Stimulated activated CD4-positive, alpha-beta T cell treated with anti-CD3 and anti-CD28 coated beads, Interleukin-4, amount 100 ng/mL, for 24 hours (primary cell): ENCODE data around the gene AGBL3.

Experiments
- DNase-seq: peaks from one replicate; pipeline ENCODE4 v3.0.0-alpha.2; 2020

The AGBL3 gene

GRCh38 chr7:134986363-134987251 is at the start of gene AGBL3:
Gene AGBL3 (plus strand): TSS chr7:134986508. CDS start chr7:134987934, 1,426 bp downstream.
- peak; percentile 91 for DNase-seq

- no peak for DNase-seq
Observed at GRCh38 chr7:134936893-134937510, 49.3 kb upstream of the AGBL3 start.

DNA sequence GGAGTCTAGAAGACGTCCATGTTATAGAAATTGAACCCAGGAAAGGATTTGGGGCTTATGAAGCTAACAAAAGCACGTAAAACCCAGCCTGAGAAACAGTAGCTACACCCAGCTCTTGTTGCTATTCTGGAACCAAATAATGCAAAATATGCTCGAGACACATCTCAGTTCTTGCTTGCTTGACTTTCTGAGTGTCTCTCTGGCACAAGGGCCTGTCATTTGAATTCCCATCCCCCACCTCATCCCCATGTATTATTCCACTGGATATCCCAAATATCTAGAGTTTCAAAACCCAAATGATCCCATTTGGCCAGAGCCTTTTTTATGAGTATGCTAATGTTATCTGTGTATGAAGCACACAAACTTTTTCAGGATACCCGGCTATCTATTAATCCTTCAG is 48.2 kb upstream of the AGBL3 start:
- no peak for DNase-seq

DNA sequence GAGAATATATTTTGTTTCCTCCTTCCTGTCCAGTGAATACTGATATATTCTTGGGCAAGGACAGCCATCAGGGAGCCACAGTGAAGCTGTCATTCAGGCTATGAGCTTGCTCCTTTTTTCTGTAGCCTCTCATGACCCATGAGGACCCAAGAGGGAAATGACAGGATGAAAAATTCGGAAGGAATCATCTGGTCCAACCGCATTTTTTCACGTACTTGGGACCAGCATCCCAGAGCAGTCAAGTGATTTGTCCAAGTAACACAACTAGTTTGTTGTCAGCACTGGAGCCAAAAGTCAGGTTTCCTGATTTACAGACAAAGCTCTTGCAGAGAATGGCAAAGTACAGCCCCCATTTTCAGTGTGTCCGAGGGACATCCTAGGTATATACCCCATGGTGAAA is 47.2 kb upstream of the AGBL3 start:
- DNase-seq: no peak

DNA sequence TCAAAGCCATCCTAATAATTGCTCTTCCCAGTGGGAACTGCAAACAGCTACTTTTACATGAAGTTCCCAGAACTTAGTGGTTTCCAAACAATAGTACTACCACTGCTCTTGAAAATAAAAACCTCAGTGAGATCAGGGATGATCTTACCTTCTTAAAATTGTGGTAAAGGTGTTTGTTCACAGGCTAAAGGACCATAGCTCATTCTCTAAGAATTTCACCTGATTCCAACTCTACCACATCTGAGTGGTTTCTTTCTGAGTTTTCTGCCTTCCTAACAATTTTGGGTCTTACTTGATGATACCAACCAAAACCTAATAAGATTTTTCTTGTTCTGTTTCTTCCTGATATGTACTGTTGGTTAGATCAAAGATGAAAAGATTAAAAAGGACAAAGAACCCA is 45.6 kb upstream of the AGBL3 start:
- DNase-seq: no peak

GRCh38 chr7:134941185-134941900 is 45.0 kb upstream of the AGBL3 start:
- no peak for DNase-seq

GRCh38 chr7:134941952-134942351 is 44.4 kb upstream of the AGBL3 start:
- no peak for DNase-seq

- no peak for DNase-seq
Observed at GRCh38 chr7:134942690-134943466, 43.4 kb upstream of the AGBL3 start.

DNA sequence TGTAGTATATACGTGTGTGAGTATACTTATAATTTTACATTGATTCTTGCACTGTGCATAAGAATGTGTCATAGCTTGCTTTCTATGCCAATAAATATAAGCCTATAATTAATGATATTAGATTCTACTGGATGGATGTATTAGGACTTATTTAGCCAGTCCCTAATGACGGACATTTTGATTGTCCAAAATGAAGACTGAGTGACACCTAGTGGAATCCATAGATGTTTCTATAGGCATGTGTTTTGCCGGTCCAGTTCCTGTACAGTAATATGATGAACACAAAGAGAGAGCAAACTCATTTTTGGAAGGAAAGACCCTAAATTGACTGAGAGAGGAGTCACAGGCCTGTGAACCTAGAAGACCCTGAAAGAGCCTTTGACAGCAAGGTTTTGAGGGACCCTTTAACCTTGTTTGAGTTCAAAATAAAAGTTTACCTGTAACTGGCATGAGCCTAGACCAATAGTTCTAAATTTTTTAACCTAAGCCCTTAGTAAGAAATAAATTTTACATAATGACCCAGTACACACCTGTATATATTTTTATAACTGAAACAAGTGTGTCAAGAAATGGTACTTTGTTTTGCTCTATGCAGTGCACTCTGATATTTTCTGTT is 42.4 kb upstream of the AGBL3 start:
- no peak for DNase-seq

DNA sequence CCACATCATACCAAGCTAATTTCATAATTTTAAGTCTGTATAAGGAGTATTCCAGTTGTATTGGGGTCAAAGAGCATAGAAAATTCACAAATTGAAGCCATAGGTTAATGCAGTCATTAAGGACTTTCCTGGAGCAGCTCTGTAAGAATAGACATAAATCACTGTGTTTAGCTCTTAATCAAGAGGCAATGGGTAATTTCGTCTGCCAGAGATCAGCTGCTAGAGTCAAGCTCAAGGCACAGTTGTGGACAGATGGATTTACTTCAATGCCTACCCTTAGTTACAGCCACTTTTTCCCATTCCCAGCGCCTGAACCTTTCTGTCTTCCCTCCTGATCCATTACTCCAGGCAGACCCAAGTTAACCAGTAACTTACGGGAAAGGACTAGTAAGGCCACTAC is 40.6 kb upstream of the AGBL3 start:
- no peak for DNase-seq

GRCh38 chr7:134946260-134946659 is 40.0 kb upstream of the AGBL3 start:
- DNase-seq: peak; percentile 9

DNA sequence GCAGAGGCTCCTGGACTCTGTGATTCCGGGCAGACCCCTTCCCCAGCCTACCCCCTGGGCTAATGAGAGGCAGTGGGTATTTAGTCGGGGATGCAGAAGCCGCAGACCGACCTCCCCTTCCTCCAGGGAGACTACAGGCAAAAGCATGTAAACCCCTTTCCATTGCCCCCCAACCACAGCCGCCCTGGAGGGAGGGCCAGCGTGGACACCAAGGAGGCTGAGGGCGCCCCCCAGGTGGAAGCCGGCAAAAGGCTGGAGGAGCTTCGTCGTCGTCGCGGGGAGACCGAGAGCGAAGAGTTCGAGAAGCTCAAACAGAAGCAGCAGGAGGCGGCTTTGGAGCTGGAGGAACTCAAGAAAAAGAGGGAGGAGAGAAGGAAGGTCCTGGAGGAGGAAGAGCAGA is 39.0 kb upstream of the AGBL3 start:
- no peak for DNase-seq

DNA sequence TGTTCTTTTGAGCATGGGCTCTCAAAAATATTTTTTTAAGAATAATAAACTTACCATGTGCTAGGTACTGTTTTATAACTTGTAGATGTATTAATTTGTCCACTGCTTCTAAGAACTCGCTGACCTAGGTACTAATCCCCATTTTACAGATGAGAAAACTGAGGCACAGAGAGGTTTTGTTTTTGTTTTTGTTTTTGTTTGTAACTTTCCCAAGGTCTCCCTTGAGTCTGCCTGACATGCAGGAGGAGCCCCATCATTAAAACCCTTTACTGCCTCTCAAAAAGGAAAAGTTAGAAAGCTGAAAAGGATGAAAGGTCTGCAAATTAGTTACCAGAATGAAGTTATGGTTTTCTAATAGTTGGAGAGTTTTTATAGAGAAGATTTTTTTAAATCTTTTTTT is 38.5 kb upstream of the AGBL3 start:
- DNase-seq: no peak

- DNase-seq: no peak
Observed at GRCh38 chr7:134948246-134948645, 38.1 kb upstream of the AGBL3 start.

- no peak for DNase-seq
Observed at GRCh38 chr7:134948736-134949135, 37.6 kb upstream of the AGBL3 start.

DNA sequence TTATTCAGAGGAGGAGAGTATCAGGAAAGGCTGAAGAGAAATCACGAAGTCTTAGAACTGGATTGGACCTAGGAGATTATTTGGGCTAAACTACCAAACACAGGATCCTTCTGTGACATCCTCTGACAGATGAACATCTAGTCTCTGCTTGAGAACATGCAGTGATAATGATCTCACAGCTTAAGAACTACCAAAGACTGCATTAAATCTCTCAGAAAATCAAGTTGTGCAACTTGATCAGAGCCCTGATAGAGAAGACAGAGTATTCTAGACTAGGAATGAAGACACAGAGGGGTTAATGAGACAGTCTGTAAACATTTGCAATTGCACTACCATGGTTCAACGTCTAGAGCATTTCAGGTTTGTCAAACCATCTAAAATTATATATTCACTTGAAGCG is 37.1 kb upstream of the AGBL3 start:
- no peak for DNase-seq

GRCh38 chr7:134954197-134955082 is 31.9 kb upstream of the AGBL3 start:
- no peak for DNase-seq

GRCh38 chr7:134957005-134957404 is 29.3 kb upstream of the AGBL3 start:
- no peak for DNase-seq

DNA sequence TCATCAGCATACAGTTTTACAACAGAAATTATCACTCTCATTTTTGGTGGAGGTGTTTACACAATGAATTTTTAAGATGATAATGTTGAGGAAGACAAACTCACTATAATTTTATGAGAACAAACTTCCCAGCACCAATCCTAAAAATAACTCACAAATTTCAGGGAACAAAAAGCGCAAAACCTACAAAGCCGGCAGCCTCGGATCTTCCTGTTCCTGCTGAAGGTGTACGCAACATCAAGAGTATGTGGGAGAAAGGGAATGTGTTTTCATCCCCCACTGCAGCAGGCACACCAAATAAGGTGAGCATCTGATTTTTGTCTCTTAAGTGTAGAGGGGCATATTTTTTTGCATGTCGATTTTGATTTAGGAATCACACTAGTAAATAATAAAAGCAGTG is 26.5 kb upstream of the AGBL3 start:
- DNase-seq: no peak

GRCh38 chr7:134962270-134962780 is 24.0 kb upstream of the AGBL3 start:
- DNase-seq: no peak

DNA sequence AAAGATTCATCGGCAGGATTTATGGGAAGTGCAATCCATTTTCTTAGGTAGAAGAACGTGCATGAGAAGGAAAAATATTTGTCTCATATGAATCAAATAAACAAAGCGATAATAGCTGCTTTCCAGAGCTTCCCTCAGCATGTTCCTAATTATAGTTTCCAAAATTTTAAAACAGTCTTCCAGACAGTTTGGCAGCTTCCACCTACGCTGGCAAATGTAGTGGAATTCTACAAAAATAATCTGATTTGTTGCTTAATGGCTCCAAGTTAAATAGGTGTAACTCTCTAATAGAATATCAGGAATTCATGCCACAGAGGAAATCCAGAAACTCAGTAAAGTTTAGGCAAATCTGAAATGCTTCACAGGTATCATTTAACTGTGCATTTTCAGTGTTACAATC is 23.3 kb upstream of the AGBL3 start:
- DNase-seq: no peak
